Right atrium auricular region (tissue), 2 donors: ENCODE results near the gene BIRC5. TPM values are rescaled to one million over a fixed set of nuclear protein-coding genes. Genes with fewer than 3 reads are reported as not detected.

Source experiments
- DNase-seq: peaks from one replicate; pipeline ENCODE4 v3.0.0-alpha.2; 2019; ENCODE audit warnings: low spot score
- H3K27ac ChIP-seq, 2 donors: fragments of 200-600 bp; sonication (generic); 1 replicate in 1 of 2; 2 replicates in 1 of 2; pipeline ENCODE4 v1.5.1; 2016 to 2019
- H3K27me3 ChIP-seq, 2 donors: fragments of 200-600 bp; sonication (generic); one replicate each; pipeline versions ENCODE4 v1.5.1 to v1.6.0; 2017 to 2019
- H3K36me3 ChIP-seq: fragments of 200-600 bp; sonication (generic); one replicate; pipeline ENCODE4 v1.5.1; 2016
- H3K4me1 ChIP-seq, 2 donors: fragments of 200-600 bp; sonication (generic); one replicate each; pipeline versions ENCODE4 v1.5.1 to v1.6.0; 2017 to 2019
- H3K4me3 ChIP-seq, 2 donors: fragments of 200-600 bp; sonication (generic); 1 replicate in 1 of 2; 2 replicates in 1 of 2; pipeline ENCODE4 v1.5.1; 2017 to 2019; ENCODE audit warnings: mild to moderate bottlenecking in 1 of 2, moderate library complexity in 1 of 2
- H3K9me3 ChIP-seq, 2 donors: fragments of 200-600 bp; sonication (generic); one replicate each; pipeline ENCODE4 v1.5.1; 2019
- CTCF ChIP-seq, 2 donors: fragments of 200-600 bp; sonication (generic); IDR thresholded peaks; one replicate each; pipeline ENCODE4 v1.5.1; 2019; ENCODE audit warnings: antibody characterized with exemption in 2 of 2
- total RNA-seq, 2 donors: library from RNA; depleted of rRNA; stranded (reverse); fragments of >200 nt; gene quantifications; one replicate each; pipeline ENCODE4 v1.1.0, GENCODE V29; 2016

Gene BIRC5
- total RNA-seq, 2 donors from 2014 or later: 3.7 TPM; not detected in 1

DNA sequence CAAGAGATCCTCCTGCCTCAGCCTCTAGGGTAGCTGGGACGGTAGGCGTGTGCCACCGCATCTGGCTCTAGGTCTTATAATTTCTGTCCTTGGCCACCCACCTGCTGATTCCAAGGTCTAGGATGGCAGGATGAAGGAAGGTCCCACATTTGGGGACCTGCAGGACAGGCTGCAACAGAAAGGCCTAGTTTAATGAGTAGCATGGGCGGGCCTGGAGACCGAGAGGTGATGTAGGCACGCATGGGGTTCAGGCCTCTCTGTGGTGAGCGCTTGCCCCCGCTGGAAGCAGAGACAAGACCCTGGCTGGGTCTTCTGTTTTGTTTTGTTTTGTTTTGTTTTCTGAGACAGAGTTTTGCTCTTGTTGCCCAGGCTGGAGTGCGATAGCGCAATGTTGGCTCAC lies 51.1 kb downstream of the BIRC5 start:
- no peaks in the 10 kb centered on the region for H3K9me3 ChIP-seq
- H3K36me3 ChIP-seq: no peaks in the 10 kb centered on the region
- TF ChIP-seq CTCF (IDR thresholded peaks at IDR 0.05): no peak
- H3K4me3 ChIP-seq: no peak overlapping the region
- DNase-seq: no peak
- H3K27ac ChIP-seq: no peak overlapping the region
- H3K4me1 ChIP-seq: peaks cover 0 to 13% of the 10 kb centered on the region in 2 donors
- no peaks in the 10 kb centered on the region for H3K27me3 ChIP-seq

- H3K4me3 ChIP-seq: no peak overlapping the region
- no peak for TF ChIP-seq CTCF (IDR thresholded peaks at IDR 0.05)
- DNase-seq: no peak
- H3K27ac ChIP-seq: no peak overlapping the region
- H3K36me3 ChIP-seq: no peaks in the 10 kb centered on the region
- H3K9me3 ChIP-seq: no peaks in the 10 kb centered on the region
- no peaks in the 10 kb centered on the region for H3K27me3 ChIP-seq
- peaks cover 0 to 13% of the 10 kb centered on the region in 2 donors for H3K4me1 ChIP-seq
Measured at GRCh38 chr17:78266231-78266631, 52.2 kb downstream of the BIRC5 start.

DNA sequence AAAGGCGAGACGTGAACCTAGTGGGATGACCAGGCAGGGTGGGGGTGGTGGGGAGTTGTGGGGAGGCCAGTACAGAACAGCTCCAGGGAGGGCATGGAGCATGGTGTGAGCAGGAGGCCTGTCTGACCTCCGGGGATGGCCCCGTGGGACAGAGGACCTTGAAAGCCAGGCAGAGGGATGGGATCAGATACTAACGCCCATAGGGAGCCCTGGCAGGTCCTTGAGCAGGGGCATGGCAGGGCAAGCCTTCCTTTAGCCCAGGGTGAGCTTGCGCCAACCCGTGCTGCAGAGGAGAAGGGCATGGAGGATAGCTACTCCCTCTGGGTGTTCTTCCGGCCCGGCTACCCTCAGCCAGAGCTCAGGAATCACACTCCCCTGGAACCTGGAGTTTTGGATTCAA lies 52.7 kb downstream of the BIRC5 start:
- no peaks in the 10 kb centered on the region for H3K9me3 ChIP-seq
- H3K27ac ChIP-seq: no peak overlapping the region
- TF ChIP-seq CTCF (IDR thresholded peaks at IDR 0.05): no peak
- no peak for DNase-seq
- no peak overlapping the region for H3K4me3 ChIP-seq
- no peaks in the 10 kb centered on the region for H3K27me3 ChIP-seq
- H3K4me1 ChIP-seq: peaks cover 0 to 13% of the 10 kb centered on the region in 2 donors
- no peaks in the 10 kb centered on the region for H3K36me3 ChIP-seq

DNA sequence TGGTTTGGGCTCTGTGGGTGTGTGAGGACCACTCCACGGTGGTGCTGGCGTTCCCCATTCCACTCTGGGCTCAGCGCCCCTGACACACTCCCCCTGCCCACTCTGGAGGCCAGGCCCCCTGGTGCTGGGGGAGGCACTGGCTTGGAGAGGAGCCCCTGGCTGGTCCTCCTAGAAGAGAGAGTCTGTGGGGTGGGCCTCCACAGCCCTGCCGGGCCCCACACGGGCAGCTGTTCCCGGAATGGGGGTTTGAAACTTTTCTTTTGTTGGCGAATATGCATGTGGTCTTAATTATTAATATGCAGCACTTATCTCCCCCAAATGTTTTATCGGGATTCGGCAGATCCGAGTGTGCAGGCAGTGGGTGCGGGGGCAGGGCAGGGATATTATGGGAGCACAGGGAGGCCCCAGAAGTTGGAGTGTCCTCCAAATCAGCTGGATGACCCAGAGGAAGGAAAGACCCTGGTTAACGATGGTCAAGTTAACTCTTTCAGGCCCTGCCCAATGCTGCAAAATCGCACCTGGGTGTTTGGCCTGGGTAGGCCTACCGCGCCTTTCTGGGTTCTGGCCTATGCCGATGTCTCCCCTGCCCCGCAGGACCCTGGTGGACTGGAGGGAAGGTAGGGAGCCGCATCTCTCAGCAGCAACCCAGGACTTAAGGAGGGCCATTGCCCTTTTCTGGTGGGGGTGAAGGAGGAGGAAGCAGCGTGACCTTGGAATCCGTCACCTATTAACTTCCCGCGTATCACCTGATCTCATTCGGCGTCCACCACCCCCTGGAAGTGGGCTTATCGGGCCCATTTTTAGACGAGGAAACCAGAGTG lies 53.4 kb downstream of the BIRC5 start:
- DNase-seq: no peak
- H3K36me3 ChIP-seq: no peaks in the 10 kb centered on the region
- no peak for TF ChIP-seq CTCF (IDR thresholded peaks at IDR 0.05)

DNA sequence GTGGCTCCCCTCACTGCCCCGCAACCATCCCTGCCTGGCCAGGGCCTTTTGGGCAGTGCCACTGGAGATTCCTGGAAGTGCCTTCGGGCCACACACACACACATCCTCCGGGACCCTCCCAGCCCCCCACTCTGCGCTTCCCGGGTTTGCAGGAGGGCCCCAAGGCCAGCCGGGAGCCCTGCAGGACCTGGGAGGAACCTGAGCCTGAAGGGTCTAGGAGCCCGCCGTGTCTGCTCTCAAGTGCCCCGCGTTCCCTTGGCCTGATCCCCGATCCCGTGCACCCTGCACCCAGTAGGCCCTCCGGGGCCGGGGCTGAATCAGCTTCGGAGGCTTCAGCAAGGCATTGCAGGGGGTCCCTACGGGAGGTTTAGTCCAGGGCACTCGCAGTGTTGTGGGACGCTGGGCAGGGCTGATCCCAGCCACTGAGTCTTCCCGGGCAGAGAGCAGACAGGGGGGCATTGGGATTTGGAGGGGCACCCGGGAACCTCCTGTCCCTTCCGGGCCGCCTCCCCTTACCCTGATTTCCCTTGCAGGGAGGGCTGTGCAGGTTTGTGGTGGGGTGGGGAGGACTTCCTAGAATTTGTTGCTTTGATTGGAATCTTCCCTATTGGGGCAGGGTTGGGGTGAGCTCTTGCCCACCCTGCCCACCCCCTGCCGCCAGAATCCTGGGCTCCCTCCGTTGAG lies 54.3 kb downstream of the BIRC5 start:
- Histone ChIP-seq H3K9me3 (no peaks in the 10 kb centered on the region), H3K36me3 (no peaks in the 10 kb centered on the region), H3K27ac (no peak overlapping the region), H3K4me3 (no peak overlapping the region), H3K27me3 (no peaks in the 10 kb centered on the region), H3K4me1 (peaks cover 0 to 16% of the 10 kb centered on the region in 2 donors)
- TF ChIP-seq CTCF (IDR thresholded peaks at IDR 0.05): no peak
- DNase-seq: no peak

More for the DNA sequence above, 53.4 kb downstream of the BIRC5 start:
- Histone ChIP-seq H3K27ac (no peak overlapping the region), H3K9me3 (no peaks in the 10 kb centered on the region), H3K27me3 (no peaks in the 10 kb centered on the region), H3K4me1 (peaks cover 0 to 17% of the 10 kb centered on the region in 2 donors), H3K4me3 (no peak overlapping the region)
